Esophagus squamous epithelium (tissue), 4 donors: ENCODE data around the gene OR2AG2.

Source experiments
- POLR2A ChIP-seq, 4 donors: fragments of 450-650 bp; IDR thresholded peaks; one replicate each; pipeline ENCODE4 v1.6.1; 2017; ENCODE audit warnings: antibody characterized with exemption in 4 of 4, mild to moderate bottlenecking in 4 of 4, moderate library complexity in 3 of 4
- TF ChIP-seq, protein P1 (sequence below), 6 experiments: fragments of 450-650 bp in 4 of 6; fragments of 200-600 bp in 2 of 6; sonication (generic) in 2 of 6; IDR thresholded peaks; one replicate each; pipeline ENCODE4 v1.5.1; 2016 to 2019; ENCODE audit warnings: antibody characterized with exemption in 6 of 6, mild to moderate bottlenecking in 4 of 6, moderate library complexity in 4 of 6

DNA sequence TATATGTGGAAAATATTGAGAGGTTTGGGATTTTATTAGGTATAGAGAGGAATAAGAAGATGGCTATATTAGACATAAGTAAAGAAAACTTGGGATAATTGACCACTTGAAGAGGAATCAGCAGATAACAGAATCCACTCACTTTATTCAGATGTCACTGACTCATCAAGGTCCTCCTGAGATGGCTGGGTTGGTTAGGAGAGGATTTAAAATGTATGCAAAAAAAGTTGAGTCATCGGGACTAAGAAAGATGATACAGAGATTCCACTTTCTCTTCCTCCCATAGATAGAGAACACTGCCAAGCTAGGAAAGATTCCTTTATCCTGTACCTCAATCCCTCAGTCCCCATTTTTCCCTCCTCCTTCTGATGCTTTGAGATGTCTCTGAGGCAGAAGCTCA is 27.6 kb upstream of the OR2AG2 start, which contains the start of gene OR6A2:
- TF ChIP-seq, protein P1, sequence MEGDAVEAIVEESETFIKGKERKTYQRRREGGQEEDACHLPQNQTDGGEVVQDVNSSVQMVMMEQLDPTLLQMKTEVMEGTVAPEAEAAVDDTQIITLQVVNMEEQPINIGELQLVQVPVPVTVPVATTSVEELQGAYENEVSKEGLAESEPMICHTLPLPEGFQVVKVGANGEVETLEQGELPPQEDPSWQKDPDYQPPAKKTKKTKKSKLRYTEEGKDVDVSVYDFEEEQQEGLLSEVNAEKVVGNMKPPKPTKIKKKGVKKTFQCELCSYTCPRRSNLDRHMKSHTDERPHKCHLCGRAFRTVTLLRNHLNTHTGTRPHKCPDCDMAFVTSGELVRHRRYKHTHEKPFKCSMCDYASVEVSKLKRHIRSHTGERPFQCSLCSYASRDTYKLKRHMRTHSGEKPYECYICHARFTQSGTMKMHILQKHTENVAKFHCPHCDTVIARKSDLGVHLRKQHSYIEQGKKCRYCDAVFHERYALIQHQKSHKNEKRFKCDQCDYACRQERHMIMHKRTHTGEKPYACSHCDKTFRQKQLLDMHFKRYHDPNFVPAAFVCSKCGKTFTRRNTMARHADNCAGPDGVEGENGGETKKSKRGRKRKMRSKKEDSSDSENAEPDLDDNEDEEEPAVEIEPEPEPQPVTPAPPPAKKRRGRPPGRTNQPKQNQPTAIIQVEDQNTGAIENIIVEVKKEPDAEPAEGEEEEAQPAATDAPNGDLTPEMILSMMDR (IDR thresholded peaks at IDR 0.05), result no peak
- TF ChIP-seq POLR2A (IDR thresholded peaks at IDR 0.05), result no peak
